ENCODE data around the gene RCOR3.

The RCOR3 gene

DNA sequence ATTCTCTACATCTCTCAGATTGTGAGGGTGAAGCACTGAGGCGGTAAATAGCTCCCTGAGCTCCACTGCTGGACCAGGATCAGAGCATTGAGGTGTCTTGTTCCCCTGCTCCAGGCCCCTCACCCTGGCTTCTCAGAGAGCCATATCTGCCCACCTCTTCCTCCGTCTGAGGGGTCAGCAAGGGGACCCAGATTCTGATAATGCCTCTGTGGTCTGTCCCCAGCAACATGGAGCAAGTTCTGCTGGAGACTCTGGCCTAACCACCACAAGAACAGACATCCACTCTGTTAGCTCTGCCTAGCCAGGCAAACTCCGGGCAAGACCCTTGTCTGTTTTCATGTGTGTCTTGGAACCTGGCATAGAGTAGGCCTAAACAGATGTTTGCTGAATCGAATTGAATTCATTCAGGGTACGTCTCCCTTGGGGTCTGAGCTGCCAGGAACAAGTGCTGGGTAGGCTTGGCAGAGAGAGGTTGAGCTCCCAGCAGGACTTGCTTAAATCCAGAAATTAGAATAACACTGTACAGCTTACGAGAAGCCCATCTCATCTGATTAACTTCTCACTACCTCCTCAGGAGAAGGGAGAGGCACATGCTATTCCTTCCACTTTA lies 69.8 kb downstream of the RCOR3 start:
- peak overlapping the region; percentile 66 for H3K4me2 ChIP-seq (ENCODE audit: low read length)
- H3K9me3 ChIP-seq (ENCODE audit: insufficient read depth, low read length) = no peaks in the 10 kb centered on the region
- peaks cover 72% of the 10 kb centered on the region for H3K79me2 ChIP-seq (ENCODE audit: low read length)
- no peak overlapping the region for H3K9ac ChIP-seq (ENCODE audit: low read length)
- peaks cover 48% of the 10 kb centered on the region for H4K20me1 ChIP-seq (ENCODE audit: insufficient read depth, low read length)
- H3K4me1 ChIP-seq (ENCODE audit: low read length) = peaks cover 39% of the 10 kb centered on the region
- H3K4me3 ChIP-seq (ENCODE audit: low read length) = peak overlapping the region; percentile 44; the same call in 1 of the 2 replicates
- no peaks in the 10 kb centered on the region for H3K27me3 ChIP-seq (ENCODE audit: low read depth, low read length)
- no peak overlapping the region for H2AFZ ChIP-seq (ENCODE audit: low read depth, low read length)
- H3K36me3 ChIP-seq (replicated peaks; ENCODE audit: low read depth, low read length) = peaks cover 9% of the 10 kb centered on the region
- TF ChIP-seq EZH2phosphoT487 (IDR thresholded peaks at IDR 0.05; ENCODE audit: low read depth) = no peak
- TF ChIP-seq, protein P1, sequence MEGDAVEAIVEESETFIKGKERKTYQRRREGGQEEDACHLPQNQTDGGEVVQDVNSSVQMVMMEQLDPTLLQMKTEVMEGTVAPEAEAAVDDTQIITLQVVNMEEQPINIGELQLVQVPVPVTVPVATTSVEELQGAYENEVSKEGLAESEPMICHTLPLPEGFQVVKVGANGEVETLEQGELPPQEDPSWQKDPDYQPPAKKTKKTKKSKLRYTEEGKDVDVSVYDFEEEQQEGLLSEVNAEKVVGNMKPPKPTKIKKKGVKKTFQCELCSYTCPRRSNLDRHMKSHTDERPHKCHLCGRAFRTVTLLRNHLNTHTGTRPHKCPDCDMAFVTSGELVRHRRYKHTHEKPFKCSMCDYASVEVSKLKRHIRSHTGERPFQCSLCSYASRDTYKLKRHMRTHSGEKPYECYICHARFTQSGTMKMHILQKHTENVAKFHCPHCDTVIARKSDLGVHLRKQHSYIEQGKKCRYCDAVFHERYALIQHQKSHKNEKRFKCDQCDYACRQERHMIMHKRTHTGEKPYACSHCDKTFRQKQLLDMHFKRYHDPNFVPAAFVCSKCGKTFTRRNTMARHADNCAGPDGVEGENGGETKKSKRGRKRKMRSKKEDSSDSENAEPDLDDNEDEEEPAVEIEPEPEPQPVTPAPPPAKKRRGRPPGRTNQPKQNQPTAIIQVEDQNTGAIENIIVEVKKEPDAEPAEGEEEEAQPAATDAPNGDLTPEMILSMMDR (IDR thresholded peaks at IDR 0.05; ENCODE audit: low read depth, low read length) = no peak
- H3K27ac ChIP-seq (ENCODE audit: low read length) = no peak overlapping the region

DNA sequence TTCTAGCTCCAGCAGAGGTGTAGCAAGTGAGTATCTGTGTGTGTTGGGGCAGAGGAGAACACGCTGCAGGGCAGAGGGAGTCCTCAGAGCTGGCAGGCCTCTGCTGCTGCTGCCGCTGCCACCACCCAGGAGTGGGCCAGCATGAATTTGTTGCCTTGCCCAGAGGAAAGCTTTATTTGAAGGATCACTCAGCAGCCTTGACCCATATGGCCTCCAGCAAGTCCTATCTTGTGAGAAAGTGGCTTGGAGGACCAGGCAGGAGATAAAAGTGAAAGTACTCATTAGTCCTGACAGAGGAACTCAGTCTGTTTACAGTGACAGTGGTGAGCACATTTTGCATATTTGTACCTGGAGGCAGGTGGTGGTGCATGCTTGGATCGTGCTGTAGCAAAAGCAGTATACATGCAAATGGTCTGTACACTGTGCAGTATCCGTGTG lies 70.6 kb downstream of the RCOR3 start:
- Histone ChIP-seq H3K4me3 (ENCODE audit: low read length) (peak overlapping the region; percentile 44), H3K9ac (ENCODE audit: low read length) (no peak overlapping the region)
- TF ChIP-seq EZH2phosphoT487 (IDR thresholded peaks at IDR 0.05; ENCODE audit: low read depth) = no peak
- TF ChIP-seq, protein P1 (IDR thresholded peaks at IDR 0.05; ENCODE audit: low read depth, low read length) = no peak

DNA sequence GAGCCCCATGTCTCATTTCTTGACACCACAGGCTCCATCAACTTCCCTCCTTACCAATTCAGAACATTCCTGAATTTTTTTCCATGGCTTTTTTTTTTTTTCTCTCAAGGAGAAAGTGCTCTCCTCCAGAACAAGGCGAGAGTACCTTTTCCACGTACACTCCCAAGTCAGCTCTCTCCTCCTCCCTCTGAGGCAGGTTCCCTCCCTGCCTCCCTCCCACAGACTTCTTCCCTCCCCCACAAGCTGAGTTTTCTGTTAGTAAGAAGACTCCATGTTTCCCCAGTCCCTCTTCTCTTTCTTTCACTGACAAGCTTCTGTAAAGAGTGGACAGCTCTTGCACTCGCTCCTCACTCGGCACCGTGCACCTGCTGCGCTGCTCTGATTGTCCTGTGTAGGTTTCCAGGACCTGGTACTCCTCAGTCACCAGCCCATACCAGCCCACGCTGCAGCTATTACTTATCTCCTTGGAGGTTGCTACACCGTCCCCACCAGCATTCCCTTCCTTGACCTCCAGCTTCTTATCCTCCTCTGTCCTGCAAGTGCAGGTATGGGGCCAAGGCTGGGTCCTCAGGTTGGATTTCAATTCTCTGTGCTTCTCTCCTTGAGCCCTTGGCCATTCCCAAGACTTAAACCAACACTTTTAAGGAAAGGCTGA lies 71.2 kb downstream of the RCOR3 start:
- peak overlapping the region; percentile 66; the same call in 1 of the 2 replicates for H3K4me2 ChIP-seq (ENCODE audit: low read length)
- H3K27ac ChIP-seq (ENCODE audit: low read length) = no peak overlapping the region
- H3K79me2 ChIP-seq (ENCODE audit: low read length) = peaks cover 85% of the 10 kb centered on the region
- H3K27me3 ChIP-seq (ENCODE audit: low read depth, low read length) = no peaks in the 10 kb centered on the region
- TF ChIP-seq EZH2phosphoT487 (IDR thresholded peaks at IDR 0.05; ENCODE audit: low read depth) = no peak
- TF ChIP-seq, protein P1 (IDR thresholded peaks at IDR 0.05; ENCODE audit: low read depth, low read length) = no peak
- peaks cover 61% of the 10 kb centered on the region for H4K20me1 ChIP-seq (ENCODE audit: insufficient read depth, low read length)
- H3K4me3 ChIP-seq (ENCODE audit: low read length) = peak overlapping the region; percentile 44
- H3K36me3 ChIP-seq (replicated peaks; ENCODE audit: low read depth, low read length) = peaks cover 16% of the 10 kb centered on the region
- H3K4me1 ChIP-seq (ENCODE audit: low read length) = peaks cover 49% of the 10 kb centered on the region
- no peak overlapping the region for H3K9ac ChIP-seq (ENCODE audit: low read length)
- H3K9me3 ChIP-seq (ENCODE audit: insufficient read depth, low read length) = no peaks in the 10 kb centered on the region
- H2AFZ ChIP-seq (ENCODE audit: low read depth, low read length) = no peak overlapping the region

More for the DNA sequence above, 70.6 kb downstream of the RCOR3 start:
- no peak overlapping the region for H3K27ac ChIP-seq (ENCODE audit: low read length)
- H3K36me3 ChIP-seq (replicated peaks; ENCODE audit: low read depth, low read length) = peaks cover 11% of the 10 kb centered on the region
- H4K20me1 ChIP-seq (ENCODE audit: insufficient read depth, low read length) = peaks cover 54% of the 10 kb centered on the region
- H3K79me2 ChIP-seq (ENCODE audit: low read length) = peaks cover 79% of the 10 kb centered on the region
- H3K4me1 ChIP-seq (ENCODE audit: low read length) = peaks cover 42% of the 10 kb centered on the region
- no peaks in the 10 kb centered on the region for H3K9me3 ChIP-seq (ENCODE audit: insufficient read depth, low read length)
- peak overlapping the region; percentile 66 for H3K4me2 ChIP-seq (ENCODE audit: low read length)
- no peaks in the 10 kb centered on the region for H3K27me3 ChIP-seq (ENCODE audit: low read depth, low read length)
- no peak overlapping the region for H2AFZ ChIP-seq (ENCODE audit: low read depth, low read length)

DNA sequence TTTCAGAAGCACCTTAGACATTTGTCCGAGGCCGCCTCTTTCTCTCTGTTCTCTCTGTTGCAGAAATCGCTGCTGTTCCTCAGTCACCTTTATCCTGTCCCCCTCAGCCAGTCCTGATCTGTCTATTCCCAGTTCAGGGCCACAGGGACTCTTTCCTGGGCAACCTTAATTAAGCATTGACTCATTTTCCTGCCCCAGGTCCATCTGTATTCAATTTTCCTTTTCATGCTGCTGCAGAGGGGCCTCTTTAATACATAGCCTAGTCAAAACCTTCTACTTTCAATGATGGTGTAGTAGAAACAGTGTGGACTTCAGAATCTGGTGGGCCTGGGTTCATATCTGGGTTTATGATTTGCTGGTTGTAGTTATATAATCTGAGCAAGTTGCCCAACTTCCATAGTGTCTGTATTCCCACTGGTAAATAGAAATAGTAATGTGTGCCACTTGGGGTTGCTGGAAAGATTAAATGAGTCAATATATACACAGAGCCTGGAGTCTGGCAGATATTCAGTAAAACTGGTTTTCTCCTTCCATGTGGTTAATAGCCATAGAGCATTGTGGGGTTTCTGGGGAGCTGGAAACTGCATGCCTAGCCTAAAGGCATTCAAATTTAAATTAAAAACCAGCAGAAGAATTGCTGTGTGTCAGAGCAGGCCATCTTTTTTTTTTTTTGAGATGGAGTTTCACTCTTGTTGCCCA lies 72.0 kb downstream of the RCOR3 start:
- Histone ChIP-seq H3K4me1 (ENCODE audit: low read length) (peaks cover 55% of the 10 kb centered on the region), H3K36me3 (replicated peaks; ENCODE audit: low read depth, low read length) (peaks cover 16% of the 10 kb centered on the region), H3K79me2 (ENCODE audit: low read length) (peaks cover 93% of the 10 kb centered on the region), H4K20me1 (ENCODE audit: insufficient read depth, low read length) (peaks cover 68% of the 10 kb centered on the region), H3K4me2 (ENCODE audit: low read length) (no peak overlapping the region), H2AFZ (ENCODE audit: low read depth, low read length) (no peak overlapping the region), H3K27ac (ENCODE audit: low read length) (no peak overlapping the region), H3K9me3 (ENCODE audit: insufficient read depth, low read length) (no peaks in the 10 kb centered on the region), H3K4me3 (ENCODE audit: low read length) (no peak overlapping the region), H3K27me3 (ENCODE audit: low read depth, low read length) (no peaks in the 10 kb centered on the region), H3K9ac (ENCODE audit: low read length) (no peak overlapping the region)
- TF ChIP-seq, protein P1 (IDR thresholded peaks at IDR 0.05; ENCODE audit: low read depth, low read length) = no peak
- no peak for TF ChIP-seq EZH2phosphoT487 (IDR thresholded peaks at IDR 0.05; ENCODE audit: low read depth)

All from OCI-LY3 (cell line).